ENCODE data around the gene OBP2B. TPM values are rescaled to one million over a fixed set of nuclear protein-coding genes. Genes with fewer than 3 reads are reported as not detected.

OBP2B gene
- total and polyA plus RNA-seq, 9 of the 15 experiments (the other 6 are each of a cell fraction or from before 2014, with no cell fraction given) = not detected

DNA sequence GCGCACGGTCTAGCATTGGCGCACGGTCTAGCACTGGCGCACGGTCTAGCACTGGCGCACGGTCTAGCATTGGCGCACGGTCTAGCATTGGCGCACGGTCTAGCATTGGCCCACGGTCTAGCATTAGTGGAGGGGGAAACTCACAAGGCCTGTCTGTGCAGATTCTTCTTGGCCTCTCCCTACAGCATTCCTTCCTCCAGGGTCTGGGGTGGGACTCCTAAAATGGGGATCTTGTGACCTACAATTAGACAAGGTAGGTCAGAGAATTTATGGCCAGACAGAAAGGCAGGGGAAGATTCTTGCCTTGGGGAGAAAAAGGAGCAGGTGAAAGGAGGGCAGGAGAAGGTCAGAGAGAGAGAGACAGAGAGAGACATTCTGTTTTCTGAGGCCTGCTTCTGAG, 39.9 kb downstream of the OBP2B start:
- CTCF ChIA-PET (ENCODE audit: low intra/inter-chr PET ratio) = no interaction called here
- Histone ChIP-seq H3K36me3 (ENCODE audit: control insufficient read depth, insufficient read depth, low read length) (no peaks in the 10 kb centered on the region), H3K27me3 (ENCODE audit: control insufficient read depth in 2 of 2, insufficient read depth in 2 of 2, low read length in 2 of 2) (peaks cover 0 to 14% of the 10 kb centered on the region in 2 experiments; a peak in 2 of 5 replicates), H3K4me2 (ENCODE audit: insufficient read depth, low read length) (no peak overlapping the region), H3K9me3 (replicated peaks; ENCODE audit: control insufficient read depth, insufficient read depth, low read depth, low read length) (no peaks in the 10 kb centered on the region), H3K27ac (ENCODE audit: extremely low read depth, low read depth, low read length) (no peak overlapping the region), H4K20me1 (replicated peaks; ENCODE audit: control insufficient read depth, insufficient read depth, low read length) (no peaks in the 10 kb centered on the region), H3K9me1 (ENCODE audit: control insufficient read depth, insufficient read depth, low read length) (no peaks in the 10 kb centered on the region), H2AFZ (ENCODE audit: low read depth, low read length) (no peak overlapping the region), H3K4me1 (replicated peaks in 1 of 2; ENCODE audit: control insufficient read depth in 2 of 2, insufficient read depth in 2 of 2, low read length in 2 of 2) (peaks cover 3 to 24% of the 10 kb centered on the region in 2 experiments; a peak in 4 of 5 replicates), H3K4me3 (no peak overlapping the region), H3K79me2 (ENCODE audit: control insufficient read depth, insufficient read depth, low read length) (no peaks in the 10 kb centered on the region), H3K9ac (ENCODE audit: insufficient read depth in 1 of 2, low read depth in 2 of 2, low read length in 2 of 2) (no peak overlapping the region)
- TF ChIP-seq MCM2 (IDR thresholded peaks at IDR 0.05; ENCODE audit: low read depth) = no peak
- TF ChIP-seq JUND (IDR thresholded peaks at IDR 0.05; ENCODE audit: borderline replicate concordance, low read depth, low read length) = no peak
- no peak for TF ChIP-seq JUND (tag; IDR thresholded peaks at IDR 0.05; ENCODE audit: borderline replicate concordance, low read depth, low read length)
- TF ChIP-seq, protein P1, sequence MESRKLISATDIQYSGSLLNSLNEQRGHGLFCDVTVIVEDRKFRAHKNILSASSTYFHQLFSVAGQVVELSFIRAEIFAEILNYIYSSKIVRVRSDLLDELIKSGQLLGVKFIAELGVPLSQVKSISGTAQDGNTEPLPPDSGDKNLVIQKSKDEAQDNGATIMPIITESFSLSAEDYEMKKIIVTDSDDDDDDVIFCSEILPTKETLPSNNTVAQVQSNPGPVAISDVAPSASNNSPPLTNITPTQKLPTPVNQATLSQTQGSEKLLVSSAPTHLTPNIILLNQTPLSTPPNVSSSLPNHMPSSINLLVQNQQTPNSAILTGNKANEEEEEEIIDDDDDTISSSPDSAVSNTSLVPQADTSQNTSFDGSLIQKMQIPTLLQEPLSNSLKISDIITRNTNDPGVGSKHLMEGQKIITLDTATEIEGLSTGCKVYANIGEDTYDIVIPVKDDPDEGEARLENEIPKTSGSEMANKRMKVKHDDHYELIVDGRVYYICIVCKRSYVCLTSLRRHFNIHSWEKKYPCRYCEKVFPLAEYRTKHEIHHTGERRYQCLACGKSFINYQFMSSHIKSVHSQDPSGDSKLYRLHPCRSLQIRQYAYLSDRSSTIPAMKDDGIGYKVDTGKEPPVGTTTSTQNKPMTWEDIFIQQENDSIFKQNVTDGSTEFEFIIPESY (CRISPR knock-in tag; IDR thresholded peaks at IDR 0.05) = 0 out of 2 replicates have a peak, but pooled peaks have one; percentile 22
- TF ChIP-seq, protein P2, sequence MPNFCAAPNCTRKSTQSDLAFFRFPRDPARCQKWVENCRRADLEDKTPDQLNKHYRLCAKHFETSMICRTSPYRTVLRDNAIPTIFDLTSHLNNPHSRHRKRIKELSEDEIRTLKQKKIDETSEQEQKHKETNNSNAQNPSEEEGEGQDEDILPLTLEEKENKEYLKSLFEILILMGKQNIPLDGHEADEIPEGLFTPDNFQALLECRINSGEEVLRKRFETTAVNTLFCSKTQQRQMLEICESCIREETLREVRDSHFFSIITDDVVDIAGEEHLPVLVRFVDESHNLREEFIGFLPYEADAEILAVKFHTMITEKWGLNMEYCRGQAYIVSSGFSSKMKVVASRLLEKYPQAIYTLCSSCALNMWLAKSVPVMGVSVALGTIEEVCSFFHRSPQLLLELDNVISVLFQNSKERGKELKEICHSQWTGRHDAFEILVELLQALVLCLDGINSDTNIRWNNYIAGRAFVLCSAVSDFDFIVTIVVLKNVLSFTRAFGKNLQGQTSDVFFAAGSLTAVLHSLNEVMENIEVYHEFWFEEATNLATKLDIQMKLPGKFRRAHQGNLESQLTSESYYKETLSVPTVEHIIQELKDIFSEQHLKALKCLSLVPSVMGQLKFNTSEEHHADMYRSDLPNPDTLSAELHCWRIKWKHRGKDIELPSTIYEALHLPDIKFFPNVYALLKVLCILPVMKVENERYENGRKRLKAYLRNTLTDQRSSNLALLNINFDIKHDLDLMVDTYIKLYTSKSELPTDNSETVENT (CRISPR knock-in tag; IDR thresholded peaks at IDR 0.05) = no peak
- 83% methylated on average over 11 of the region's 13 CpGs for WGBS (ENCODE audit: insufficient coverage, low coverage, missing lambda C conversion rate)
- DNase-seq (ENCODE audit: extremely low read depth in 1 of 4, low spot score in 3 of 4) (no peak), ATAC-seq (no peak), FAIRE-seq (no peak)
- in situ Hi-C loops (cut with MboI) = no loop called here
- POLR2A ChIA-PET = no interaction called here
- no TSS peak for BruUV-seq (replicated peaks)
- intact Hi-C loops (cut with micrococcal nuclease) = no loop called here

All from K562 (cell line).